SU-DHL-6 (cell line): ENCODE measurements around the gene APBA2.

Source experiments
- CTCF ChIP-seq: fragments of 200-600 bp; sonication (generic); IDR thresholded peaks from one replicate; pipeline ENCODE4 v1.5.1; 2017; ENCODE audit warnings: antibody characterized with exemption, mild to moderate bottlenecking, low read length, moderate library complexity; ENCODE audit not compliant: insufficient read depth, poor library complexity, severe bottlenecking
- EZH2phosphoT487 ChIP-seq: fragments of 200-600 bp; sonication (generic), shearing (Covaris generic); conservative IDR thresholded peaks from 2 replicates; pipeline ENCODE4 v1.6.1; 2018; ENCODE audit warnings: mild to moderate bottlenecking, antibody characterized with exemption, low read length, moderate library complexity, mixed read lengths

GRCh38 chr15:29016518-29016917, 130.7 kb downstream of the APBA2 start:
- no peak for TF ChIP-seq CTCF
- TF ChIP-seq EZH2phosphoT487, result no peak
